HG02885 (cell line): ENCODE results near the gene ATP10B.
"Not testable (repeated sequence)": the region's sequence is repeated elsewhere in the genome, so short reads cannot be mapped to it uniquely, and the experiment has no call there.

Source experiments
- ATAC-seq: cut with Tn5 transposase; IDR thresholded peaks from one replicate; pipeline ENCODE4 v1.9.1; 2021; ENCODE audit warnings: mild to moderate bottlenecking; ENCODE audit not compliant: unreplicated experiment, poor library complexity

ATP10B gene, protein sequence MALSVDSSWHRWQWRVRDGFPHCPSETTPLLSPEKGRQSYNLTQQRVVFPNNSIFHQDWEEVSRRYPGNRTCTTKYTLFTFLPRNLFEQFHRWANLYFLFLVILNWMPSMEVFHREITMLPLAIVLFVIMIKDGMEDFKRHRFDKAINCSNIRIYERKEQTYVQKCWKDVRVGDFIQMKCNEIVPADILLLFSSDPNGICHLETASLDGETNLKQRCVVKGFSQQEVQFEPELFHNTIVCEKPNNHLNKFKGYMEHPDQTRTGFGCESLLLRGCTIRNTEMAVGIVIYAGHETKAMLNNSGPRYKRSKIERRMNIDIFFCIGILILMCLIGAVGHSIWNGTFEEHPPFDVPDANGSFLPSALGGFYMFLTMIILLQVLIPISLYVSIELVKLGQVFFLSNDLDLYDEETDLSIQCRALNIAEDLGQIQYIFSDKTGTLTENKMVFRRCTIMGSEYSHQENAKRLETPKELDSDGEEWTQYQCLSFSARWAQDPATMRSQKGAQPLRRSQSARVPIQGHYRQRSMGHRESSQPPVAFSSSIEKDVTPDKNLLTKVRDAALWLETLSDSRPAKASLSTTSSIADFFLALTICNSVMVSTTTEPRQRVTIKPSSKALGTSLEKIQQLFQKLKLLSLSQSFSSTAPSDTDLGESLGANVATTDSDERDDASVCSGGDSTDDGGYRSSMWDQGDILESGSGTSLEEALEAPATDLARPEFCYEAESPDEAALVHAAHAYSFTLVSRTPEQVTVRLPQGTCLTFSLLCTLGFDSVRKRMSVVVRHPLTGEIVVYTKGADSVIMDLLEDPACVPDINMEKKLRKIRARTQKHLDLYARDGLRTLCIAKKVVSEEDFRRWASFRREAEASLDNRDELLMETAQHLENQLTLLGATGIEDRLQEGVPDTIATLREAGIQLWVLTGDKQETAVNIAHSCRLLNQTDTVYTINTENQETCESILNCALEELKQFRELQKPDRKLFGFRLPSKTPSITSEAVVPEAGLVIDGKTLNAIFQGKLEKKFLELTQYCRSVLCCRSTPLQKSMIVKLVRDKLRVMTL (N-terminal part only)

DNA sequence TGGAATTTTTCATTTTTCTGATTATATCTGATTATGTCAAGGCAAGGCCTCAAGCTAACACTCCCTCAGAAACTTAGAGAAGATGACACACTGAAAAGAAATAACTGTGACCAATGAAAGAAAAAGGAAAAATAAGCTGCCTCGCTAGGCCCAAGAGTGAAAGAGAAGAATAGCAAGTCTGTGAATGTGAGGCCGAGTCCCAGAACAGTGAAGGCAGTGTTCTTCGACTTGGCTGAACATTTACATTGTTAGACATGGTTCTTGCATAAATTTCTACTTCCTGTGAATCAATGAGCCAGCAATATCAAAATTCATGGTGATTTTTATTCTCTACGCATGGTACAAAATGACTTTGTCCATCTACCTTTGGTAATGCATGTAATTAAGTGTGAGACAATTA lies at the start of gene ATP10B:
TSS of gene ATP10B (minus strand) at position 163 of the 400 bp plus-strand sequence. CDS start 164,137 bp downstream, outside the sequence.
- no peak for ATAC-seq

DNA sequence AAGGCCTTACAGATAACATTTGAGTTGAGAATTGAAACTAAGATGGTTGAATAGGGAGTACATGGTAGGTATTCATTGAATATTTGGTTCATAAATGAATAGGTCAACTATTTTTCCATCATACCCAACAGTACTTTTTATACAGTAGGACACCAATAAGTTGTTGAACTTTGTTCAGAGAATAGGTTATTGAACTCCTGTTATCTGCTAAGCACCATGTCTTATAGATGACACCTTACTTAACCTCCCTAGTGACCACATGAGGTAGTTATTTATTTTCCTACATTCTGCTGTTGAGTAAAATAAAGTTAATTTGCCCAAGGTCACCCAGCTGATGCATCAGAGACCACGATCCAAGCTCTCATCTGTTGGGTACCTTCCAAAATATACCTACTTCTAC lies 49.6 kb upstream of the ATP10B start:
- no peak for ATAC-seq

DNA sequence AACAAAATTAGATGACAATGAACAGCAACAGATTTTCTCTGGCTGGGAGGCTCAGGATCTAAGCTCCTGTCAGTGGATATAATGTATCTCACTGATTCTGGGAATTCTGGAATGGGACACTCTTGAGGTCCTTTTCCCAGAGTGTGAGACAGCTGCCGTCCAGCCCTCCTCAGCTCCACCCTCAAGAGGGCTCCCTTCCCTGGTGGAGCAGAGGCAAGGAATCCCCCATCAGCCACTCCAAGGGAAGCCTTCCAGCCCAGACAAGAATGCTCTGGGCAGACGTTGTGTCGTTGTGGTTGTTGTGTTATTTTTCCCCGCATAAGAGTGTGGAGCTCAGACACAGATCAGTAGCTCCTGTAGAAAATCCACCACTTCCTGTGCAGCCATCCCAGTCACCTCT lies 47.7 kb upstream of the ATP10B start:
- ATAC-seq: no peak

DNA sequence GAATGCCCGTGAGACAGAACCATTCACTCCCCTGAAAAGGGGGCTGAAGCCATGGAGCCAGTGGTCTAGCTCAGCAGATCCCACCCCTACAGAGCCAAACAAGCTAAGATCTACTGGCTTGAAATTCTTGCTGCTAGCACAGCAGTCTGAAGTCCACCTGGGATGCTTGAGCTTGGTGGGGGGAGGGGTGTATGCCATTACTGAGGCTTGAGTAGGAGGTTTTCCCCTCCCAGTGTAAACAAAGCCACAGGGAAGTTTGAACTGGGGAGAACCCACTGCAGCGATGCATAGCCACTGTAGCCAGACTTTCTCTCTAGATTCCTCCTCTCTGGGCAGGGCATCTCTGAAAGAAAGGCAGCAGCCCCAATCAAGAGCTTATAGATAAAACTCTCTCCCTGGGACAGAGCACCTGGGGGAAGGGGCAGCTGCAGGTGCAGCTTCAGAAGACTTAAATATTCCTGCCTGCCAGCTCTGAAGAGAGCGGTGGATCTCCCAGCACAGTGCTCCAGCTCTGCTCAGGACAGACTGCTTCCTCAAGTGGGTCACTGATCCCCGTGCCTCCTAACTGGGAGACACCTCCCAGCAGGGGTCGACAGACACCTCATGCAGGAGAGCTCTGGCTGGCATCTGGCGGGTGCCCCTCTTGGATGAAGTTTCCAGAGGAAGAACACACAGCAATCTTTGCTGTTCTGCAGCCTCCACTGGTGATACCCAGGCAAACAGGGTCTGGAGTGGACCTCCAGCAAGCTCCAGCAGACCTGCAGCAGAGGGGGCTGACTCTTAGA lies 41.4 kb upstream of the ATP10B start:
- ATAC-seq: not testable (repeated sequence)

DNA sequence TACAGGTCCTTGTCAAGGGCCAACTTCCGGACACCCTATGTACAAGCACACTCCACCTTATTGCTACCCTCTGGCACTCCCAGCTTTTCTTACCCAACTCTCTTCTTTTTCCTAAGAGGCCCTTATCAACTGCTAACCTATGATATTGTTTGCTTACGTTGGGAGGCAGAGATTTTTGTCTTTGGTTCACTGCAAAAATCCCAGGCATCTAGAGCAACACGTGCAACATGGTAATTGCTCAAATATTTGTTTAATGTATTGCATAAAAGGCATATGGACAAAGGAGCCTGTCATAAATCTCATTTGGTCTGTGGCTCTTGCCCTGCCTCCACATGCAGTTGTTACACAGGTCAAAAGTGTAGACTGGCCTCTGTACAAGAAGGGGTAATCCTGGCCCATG lies 35.8 kb upstream of the ATP10B start:
- ATAC-seq: no peak

DNA sequence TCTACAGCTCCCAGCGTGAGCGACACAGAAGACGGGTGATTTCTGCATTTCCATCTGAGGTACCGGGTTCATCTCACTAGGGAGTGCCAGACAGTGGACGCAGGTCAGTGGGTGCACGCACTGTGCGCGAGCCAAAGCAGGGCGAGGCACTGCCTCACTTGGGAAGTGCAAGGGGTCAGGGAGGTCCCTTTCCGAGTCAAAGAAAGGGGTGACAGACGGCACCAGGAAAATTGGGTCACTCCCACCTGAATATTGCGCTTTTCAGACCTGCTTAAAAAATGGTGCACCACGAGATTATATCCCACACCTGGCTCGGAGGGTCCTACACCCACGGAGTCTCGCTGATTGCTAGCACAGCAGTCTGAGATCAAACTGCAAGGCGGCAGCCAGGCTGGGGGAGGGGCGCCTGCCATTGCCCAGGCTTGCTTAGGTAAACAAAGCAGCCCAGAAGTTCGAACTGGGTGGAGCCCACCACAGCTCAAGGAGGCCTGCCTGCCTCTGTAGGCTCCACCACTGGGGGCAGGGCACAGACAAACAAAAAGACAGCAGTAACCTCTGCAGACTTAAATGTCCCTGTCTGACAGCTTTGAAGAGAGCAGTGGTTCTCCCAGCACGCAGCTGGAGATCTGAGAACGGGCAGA lies 21.7 kb upstream of the ATP10B start:
- not testable (repeated sequence) for ATAC-seq

DNA sequence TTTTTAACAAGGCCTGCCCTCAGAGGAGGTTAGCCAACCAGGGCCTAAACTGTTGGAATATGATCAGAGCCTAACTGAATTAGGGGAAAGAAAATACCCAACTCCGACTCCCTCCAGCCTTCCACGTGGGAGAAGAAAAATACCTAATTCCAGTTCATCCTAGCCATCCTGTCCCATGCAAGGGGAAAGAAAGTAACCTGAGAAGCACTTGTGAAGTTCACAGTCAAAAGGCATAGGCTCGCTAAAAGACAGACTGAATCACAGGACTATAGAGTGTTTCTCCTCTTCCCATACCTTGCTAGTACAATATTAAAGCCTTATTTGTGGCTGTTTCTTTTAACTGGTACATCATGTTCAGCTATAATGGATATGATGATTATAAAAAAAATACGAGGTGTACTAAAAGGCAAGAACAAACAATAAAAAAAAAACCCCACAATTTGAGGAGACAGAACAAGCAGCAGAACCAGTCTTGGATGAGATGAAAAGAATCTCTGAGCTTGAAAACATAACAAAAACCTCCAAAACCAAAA lies 18.0 kb upstream of the ATP10B start:
- no peak for ATAC-seq

DNA sequence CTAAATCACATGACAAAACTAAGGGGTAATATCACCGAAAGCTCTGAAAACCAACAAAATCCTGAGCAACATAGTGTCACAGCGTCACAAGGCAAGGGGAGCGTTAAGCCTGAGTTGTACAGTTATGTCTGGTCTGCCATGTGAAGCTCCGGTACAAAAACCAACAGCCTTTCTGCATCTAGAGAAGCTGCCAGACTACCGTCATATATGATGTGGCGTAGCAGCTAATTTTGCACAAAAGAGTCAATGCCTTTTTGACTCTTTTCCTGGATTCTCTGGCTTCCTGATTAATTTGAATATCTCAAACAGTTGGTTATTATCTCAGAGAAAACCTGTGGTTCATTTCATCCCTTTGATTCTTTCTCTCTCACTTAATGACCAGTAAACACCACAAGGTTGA lies 16.0 kb upstream of the ATP10B start:
- ATAC-seq: no peak

DNA sequence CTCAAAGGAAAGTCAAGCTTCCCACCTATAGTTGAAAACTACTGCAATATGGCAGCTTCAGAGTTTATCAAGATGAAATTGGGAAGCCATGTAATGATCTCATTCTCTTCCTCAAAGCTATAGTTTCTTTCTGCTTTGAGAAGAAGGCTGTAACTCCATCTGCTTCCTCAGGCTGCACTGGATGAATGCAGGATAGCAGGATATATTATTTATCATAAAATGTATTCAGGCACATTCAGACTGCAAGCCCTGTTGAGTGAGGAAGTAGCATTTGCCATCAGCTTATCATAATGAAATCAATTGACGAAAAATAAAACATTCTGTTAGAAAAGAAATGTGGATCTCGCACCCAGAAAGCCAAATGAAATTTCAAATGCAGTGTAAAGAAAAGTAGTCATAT lies 560 bp downstream of the ATP10B start:
- no peak for ATAC-seq

DNA sequence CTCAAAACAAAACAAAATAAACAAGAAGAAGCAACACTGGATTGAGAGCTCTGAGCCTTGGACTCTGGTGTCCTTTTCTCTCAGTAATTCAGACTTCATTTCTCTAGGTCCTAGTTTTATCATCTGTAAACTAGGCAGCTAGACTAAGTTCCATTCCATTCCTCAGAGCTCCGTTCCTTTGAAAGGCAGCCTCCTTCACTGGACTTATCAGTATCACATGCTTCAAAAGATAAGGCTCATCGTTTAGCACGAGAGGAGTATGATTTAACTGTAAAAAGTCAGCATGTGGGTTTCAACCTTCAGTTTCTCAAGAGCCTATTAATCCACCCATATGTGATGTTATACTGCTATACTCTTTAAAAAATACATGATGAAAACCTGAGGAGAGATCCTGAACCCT lies 1.6 kb downstream of the ATP10B start:
- ATAC-seq: no peak

DNA sequence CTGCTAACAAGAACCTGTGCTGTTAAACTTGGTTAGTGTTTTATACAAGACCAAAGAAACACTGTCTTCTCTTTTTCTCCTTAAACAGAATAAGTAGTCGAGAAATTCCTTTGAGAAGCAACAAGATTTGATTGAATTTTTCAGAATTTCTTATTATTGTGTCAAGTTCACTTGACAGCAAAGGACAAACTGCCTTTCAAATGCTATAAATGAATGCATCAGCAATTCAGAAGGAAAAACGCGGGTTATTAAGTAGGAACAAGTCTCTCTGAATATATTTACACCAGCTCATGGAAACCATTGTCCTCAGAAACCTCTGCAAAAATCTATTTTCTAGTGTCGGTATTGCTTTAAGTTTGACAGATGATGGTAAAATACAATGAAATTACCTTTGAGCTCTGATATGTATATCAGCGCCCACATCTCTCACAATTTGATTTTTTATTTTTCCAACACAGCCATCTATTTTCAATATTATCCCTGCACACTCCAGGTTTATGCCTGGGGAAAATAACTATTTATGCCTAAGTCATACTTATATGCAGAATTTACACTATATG lies 4.4 kb downstream of the ATP10B start:
- ATAC-seq: no peak

DNA sequence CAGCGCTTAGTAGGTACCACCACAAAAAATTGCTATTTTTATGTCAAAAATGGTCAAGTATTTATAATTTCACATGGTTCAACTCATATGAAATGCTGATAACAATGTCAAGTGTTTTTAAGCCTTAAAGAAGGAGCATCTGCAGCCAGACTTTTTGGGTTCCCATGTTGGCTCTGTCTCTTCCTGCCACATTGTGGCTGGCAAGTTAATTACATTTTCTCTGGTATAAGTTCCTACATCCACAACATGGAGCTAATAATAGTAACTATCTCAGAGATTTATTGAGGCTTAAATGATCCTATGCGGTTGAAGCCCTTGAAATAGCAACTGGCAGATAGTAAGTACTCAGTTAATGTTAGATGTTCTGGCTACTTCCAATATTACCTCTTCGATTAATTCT lies 5.4 kb downstream of the ATP10B start:
- ATAC-seq: no peak

DNA sequence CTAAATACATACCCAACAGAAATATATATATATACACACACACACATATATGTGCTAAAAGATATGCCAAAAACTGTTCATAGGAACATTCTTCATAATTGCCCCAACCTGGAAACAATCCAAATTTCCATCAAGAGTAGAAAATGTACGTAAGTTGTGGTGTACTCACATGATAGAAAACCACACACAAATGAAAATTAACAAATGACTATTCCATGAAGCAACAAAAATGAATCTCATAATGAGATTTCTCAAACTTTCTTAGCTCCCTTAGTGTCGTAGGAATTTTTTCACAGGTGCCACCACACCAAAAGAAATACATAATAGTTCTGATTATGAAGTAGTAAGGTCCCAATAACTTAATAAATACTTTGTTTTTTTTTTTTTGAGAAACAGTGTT lies 7.8 kb downstream of the ATP10B start:
- no peak for ATAC-seq

DNA sequence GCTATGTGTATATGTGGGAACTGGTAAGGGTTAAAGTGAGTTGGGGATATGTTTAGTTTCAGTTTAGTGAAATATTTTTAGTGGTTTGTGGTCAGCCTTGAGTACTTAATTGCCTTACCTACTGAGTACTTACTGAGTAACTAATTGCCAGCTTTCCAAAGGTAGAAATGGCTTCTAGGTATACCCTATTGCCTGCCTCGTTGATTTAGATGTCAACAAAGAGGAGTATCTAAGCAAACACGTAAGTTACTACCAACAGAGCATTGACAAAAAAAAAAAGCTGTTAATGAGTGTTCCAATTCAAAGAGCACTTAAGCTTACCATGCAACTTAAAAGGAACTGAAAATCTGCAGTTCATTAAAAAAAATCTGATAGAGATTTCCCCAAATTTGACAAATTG lies 8.8 kb downstream of the ATP10B start:
- ATAC-seq: peak; percentile 93

DNA sequence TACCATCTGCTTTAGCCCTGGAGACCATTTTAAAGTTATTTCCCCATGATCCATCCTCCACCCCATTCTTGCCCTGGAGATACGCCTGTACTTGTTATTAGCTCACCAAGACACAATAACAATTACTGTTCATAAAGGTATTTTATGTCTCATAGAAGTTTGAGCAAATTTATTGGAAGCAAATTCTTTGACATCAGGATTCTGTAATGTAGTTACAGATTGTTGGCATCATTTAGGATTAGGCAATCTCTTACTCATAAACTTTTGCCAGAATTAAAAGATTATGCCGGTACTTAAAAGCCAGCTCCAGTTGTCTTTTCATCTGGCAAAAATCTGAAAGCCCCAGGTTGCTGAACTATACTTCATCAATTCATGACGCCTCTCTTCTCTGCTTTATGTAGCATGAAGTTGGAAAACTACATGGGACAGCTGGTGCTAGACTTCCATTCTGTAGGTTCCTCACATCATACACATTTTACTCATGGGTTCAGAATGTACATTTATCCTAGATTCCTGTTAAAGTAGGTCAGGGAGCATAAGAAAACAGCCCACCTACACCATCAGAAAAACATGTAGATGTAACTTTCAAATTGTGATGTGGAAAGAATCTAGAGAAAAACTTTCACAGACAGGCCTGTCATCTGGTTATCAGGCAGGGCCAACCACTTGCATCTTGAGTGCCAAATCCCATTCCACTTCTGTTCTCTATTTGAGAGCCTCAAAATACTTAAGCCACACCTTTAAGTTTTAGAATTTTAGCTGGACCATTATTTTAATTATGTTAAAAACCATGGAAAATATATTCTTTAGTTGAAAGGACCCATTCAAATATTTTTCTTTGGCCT lies 14.0 kb downstream of the ATP10B start:
- no peak for ATAC-seq

DNA sequence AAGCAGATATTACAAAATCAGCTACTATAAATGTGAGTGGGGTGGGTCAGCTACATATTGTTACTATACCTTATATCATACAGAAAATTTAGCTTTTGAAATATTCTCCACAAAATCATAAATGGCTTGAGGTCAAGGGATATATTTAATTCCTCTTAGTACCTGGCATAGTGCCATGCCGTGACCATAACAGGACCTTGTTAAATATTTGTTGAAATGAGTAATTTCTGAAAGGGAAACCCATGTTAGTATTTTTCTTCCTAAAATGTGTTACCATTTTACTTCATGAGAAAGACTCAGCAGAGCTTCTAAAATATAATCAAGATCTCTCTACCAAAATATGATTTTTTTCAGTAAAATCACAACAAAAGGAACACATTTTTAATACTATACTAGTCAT lies 14.8 kb downstream of the ATP10B start:
- no peak for ATAC-seq

DNA sequence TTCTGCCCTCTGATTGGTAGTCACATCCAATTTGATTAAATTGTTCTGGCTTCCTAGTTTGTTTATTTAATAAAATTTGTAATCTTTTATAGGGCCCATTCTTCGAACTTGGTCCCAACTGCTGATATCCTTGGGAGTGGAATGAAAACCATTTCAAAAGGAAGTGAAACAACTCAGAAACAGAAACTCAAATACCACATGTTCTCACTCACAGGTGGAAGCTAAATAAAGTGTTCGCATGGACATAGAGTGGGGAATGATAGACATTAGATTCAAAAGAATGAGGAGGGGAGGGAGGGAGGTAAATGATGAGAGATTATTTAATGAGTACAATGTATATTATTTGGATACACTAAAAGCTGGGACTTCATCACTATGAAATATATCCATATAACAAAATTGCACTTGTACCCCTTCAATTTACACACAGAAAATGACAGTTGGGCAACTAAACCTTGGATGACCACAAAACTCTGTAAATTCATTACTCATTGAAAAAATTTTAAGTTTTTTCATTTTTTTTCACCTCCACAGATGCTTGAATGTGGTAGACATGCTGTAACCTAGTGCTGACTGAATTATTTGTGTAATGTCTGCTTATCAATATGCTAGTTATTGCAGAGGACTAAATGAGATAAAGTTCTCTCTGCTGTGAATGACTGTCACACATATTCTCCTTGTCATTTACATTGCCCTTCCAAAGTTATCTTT lies 16.0 kb downstream of the ATP10B start:
- no peak for ATAC-seq

DNA sequence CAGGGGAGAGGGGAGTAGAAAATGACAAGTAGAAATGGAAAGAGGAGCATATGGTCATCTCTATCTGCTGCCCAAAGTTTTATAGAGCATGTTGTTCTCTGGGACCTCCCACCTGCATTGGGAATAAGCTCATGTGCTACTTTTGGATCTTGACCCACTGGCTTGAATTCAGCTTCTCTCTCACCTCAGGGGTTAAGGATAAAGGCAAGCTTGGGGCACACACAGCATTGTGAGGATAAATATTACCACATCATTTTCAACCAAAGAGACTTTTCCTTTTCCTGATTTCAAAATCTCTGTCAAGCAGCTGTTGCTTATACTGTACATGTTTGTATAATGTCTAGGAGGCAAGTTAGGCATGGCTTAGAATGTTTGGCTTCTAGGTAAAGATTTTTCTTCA lies 16.6 kb downstream of the ATP10B start:
- no peak for ATAC-seq
